ENCODE results near the gene CCDC8.
"Not testable (repeated sequence)": the region's sequence is repeated elsewhere in the genome, so short reads cannot be mapped to it uniquely, and the experiment has no call there.

DNA sequence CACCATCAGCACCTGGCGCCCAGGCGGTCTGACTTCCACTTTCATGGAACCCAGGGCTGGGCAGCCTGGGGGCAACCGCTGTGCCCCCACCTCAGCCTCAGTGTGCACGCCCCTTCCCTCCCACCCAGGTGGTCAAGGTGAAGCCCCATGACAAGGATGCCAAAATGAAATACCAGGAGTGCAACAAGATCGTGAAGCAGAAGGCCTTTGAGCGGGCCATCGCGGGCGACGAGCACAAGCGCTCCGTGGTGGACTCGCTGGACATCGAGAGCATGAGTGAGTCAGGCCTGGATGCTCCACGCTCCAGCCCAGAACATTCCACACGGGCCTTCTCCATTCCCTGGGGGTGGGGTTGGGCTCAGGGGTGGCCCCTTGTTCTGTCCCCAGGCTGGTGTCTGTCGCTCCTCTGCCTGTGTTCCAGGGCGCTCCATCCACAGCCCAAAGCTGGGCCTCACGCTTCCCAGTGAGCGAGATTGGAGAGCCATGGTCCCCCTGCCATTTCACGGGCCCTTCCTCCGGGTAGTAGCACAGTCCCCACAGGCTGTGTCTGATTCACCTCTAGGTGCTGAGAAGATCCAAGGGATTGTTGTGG, 37.8 kb downstream of the CCDC8 start:
- not testable (repeated sequence) for TF ChIP-seq EP300 (IDR thresholded peaks at IDR 0.05)
- TF ChIP-seq, protein P1, sequence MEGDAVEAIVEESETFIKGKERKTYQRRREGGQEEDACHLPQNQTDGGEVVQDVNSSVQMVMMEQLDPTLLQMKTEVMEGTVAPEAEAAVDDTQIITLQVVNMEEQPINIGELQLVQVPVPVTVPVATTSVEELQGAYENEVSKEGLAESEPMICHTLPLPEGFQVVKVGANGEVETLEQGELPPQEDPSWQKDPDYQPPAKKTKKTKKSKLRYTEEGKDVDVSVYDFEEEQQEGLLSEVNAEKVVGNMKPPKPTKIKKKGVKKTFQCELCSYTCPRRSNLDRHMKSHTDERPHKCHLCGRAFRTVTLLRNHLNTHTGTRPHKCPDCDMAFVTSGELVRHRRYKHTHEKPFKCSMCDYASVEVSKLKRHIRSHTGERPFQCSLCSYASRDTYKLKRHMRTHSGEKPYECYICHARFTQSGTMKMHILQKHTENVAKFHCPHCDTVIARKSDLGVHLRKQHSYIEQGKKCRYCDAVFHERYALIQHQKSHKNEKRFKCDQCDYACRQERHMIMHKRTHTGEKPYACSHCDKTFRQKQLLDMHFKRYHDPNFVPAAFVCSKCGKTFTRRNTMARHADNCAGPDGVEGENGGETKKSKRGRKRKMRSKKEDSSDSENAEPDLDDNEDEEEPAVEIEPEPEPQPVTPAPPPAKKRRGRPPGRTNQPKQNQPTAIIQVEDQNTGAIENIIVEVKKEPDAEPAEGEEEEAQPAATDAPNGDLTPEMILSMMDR (IDR thresholded peaks at IDR 0.05): not testable (repeated sequence)

Data from tibial nerve (tissue), 4 donors.